Transverse colon (tissue), 4 donors: ENCODE data around the gene TBCA. TPM values are rescaled to one million over a fixed set of nuclear protein-coding genes. Genes with fewer than 3 reads are reported as not detected.

Experiments used
- DNase-seq: peaks from one replicate; pipeline ENCODE4 v3.0.0-alpha.2; 2019
- H3K27ac ChIP-seq, 4 donors: fragments of 200-600 bp; sonication (generic); 2 replicates each; pipeline ENCODE4 v1.5.1; 2016 to 2018; ENCODE audit warnings: inconsistent platforms in 4 of 4
- H3K27me3 ChIP-seq: fragments of 200-600 bp; sonication (generic); 2 replicates; pipeline ENCODE4 v1.5.1; 2017; ENCODE audit warnings: inconsistent platforms
- H3K36me3 ChIP-seq, 4 donors: fragments of 200-600 bp; sonication (generic); 2 replicates each; pipeline ENCODE4 v1.5.1; 2017 to 2019; ENCODE audit warnings: inconsistent platforms in 4 of 4
- H3K4me1 ChIP-seq, 4 donors: fragments of 200-600 bp; sonication (generic); 2 replicates each; pipeline ENCODE4 v1.5.1; 2017 to 2020; ENCODE audit warnings: inconsistent platforms in 4 of 4
- H3K4me3 ChIP-seq, 4 donors: fragments of 200-600 bp; sonication (generic); 1 replicate in 1 of 4; 2 replicates in 3 of 4; pipeline versions ENCODE4 v1.5.1 to v1.6.1; 2017 to 2019; ENCODE audit warnings: inconsistent platforms in 4 of 4
- H3K9me3 ChIP-seq, 2 donors: fragments of 200-600 bp; sonication (generic); 2 replicates each; pipeline ENCODE4 v1.5.1; 2017 to 2019; ENCODE audit warnings: inconsistent platforms in 2 of 2
- EP300 ChIP-seq: sonication (generic); formaldehyde crosslinking; IDR thresholded peaks from one replicate; pipeline ENCODE4 v1.6.1; 2017; ENCODE audit warnings: antibody characterized with exemption, low read depth
- POLR2A ChIP-seq: fragments of 450-650 bp; IDR thresholded peaks from one replicate; pipeline ENCODE4 v1.6.1; 2016; ENCODE audit warnings: antibody characterized with exemption, mild to moderate bottlenecking, moderate library complexity
- POLR2AphosphoS5 ChIP-seq, 3 donors: sonication (generic); formaldehyde crosslinking; IDR thresholded peaks; one replicate each; pipeline ENCODE4 v1.6.1; 2016; ENCODE audit warnings: antibody characterized with exemption in 3 of 3
- WGBS, 2 donors: methylation state at CpG; one replicate each; pipeline ENCODE4 v1.1.5; 2018; ENCODE audit warnings: low coverage in 1 of 2; 5-methylcytosine and 5-hydroxymethylcytosine counted together
- in situ Hi-C, 4 donors: fragments of 200-750 bp; cut with MboI; loops; one replicate each; pipeline versions ENCODE4 v1.15.0 to v1.15.1; 2017; ENCODE audit warnings: low sequenced_read_pairs in 3 of 4, low pct_ligation_motif_present in 1 of 4, low pct_unique_long_range_greater_than_20kb in 1 of 4
- intact Hi-C: fragments of 100-400 bp; cut with DNase I; formaldehyde crosslinking; loops from one replicate; pipeline ENCODE4 v1.15.1; 2023; ENCODE audit warnings: low total_unique reads
- total RNA-seq, 4 donors: library from RNA; depleted of rRNA; stranded (reverse); fragments of >200 nt; gene quantifications; one replicate each; pipeline ENCODE4 v1.1.0, GENCODE V29; 2016
- TF ChIP-seq, protein P1 (sequence below), 5 experiments: fragments of 200-600 bp in 3 of 5; fragments of 450-650 bp in 2 of 5; sonication (generic) in 3 of 5; IDR thresholded peaks; 1 replicate in 2 of 5; 2 replicates in 3 of 5; pipeline ENCODE4 v1.5.1; 2016 to 2017; ENCODE audit warnings: antibody characterized with exemption in 5 of 5, inconsistent platforms in 3 of 5, mild to moderate bottlenecking in 2 of 5, moderate library complexity in 1 of 5

TBCA gene
- total RNA-seq, 4 donors from 2014 or later: 16.1 to 125 (median 51.8) TPM

DNA sequence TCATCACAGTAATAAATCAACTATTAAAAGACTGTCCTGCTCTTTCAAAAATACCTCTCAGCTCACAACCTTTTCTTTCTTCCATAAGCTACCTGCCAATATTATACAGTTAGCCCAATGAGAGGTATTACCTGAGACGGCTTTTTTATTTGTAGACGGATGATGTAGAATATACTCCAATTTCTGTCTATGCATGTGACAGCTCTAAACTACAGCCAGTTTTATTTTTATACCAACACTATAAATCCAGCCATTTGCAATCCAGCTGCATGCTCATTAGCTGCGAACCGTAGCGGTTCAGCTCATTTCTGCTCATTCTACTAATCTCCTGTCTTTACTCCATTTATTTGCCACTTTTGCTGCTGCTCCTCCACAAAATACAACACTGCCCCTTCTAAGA, 51.2 kb downstream of the TBCA start:
- 88 to 100% methylated on average over 2 to 5 of the region's 5 CpGs for WGBS, 2 donors
- intact Hi-C loops: no loop called here
- Histone ChIP-seq H3K27ac (no peak overlapping the region), H3K27me3 (no peaks in the 10 kb centered on the region), H3K4me1 (no peaks in the 10 kb centered on the region), H3K4me3 (no peak overlapping the region), H3K36me3 (no peaks in the 10 kb centered on the region), H3K9me3 (no peaks in the 10 kb centered on the region)
- TF ChIP-seq, protein P1, sequence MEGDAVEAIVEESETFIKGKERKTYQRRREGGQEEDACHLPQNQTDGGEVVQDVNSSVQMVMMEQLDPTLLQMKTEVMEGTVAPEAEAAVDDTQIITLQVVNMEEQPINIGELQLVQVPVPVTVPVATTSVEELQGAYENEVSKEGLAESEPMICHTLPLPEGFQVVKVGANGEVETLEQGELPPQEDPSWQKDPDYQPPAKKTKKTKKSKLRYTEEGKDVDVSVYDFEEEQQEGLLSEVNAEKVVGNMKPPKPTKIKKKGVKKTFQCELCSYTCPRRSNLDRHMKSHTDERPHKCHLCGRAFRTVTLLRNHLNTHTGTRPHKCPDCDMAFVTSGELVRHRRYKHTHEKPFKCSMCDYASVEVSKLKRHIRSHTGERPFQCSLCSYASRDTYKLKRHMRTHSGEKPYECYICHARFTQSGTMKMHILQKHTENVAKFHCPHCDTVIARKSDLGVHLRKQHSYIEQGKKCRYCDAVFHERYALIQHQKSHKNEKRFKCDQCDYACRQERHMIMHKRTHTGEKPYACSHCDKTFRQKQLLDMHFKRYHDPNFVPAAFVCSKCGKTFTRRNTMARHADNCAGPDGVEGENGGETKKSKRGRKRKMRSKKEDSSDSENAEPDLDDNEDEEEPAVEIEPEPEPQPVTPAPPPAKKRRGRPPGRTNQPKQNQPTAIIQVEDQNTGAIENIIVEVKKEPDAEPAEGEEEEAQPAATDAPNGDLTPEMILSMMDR (IDR thresholded peaks at IDR 0.05): no peak
- TF ChIP-seq POLR2AphosphoS5 (IDR thresholded peaks at IDR 0.05) (no peak), POLR2A (no peak), EP300 (no peak)
- in situ Hi-C loops: no loop called here
- no peak for DNase-seq

DNA sequence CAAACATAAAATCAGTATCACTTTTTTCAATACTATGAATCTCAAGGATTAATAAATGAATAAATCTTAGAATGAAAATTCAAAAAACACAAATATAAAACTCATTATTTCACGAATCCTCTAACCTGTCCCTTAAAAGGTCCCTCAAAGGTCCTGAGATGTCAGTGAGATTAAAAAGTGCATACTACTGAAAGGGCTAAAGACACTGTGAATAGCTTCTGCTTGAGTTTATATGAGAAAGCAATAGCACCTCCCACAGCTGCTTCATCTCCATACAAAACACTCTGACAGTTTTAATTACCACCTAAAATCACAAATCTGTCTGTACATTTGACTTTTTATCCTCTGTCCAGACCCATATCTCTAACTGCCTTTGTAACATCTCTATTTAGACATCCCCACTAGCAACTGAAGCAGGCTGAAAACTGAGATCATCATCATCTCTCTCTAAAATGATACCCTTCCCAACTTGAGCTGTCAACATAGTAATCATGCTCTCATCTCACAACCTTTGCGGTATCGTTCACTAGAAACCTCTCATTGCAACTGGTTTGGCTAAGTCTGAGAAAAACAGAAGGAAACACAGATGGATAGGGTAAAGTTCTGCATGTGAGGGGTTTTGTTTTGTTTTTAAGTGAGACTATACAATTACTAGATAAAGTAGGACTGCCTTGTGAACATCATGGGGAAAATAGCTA, 56.3 kb downstream of the TBCA start:
- no peak for TF ChIP-seq EP300
- no peak for TF ChIP-seq POLR2AphosphoS5 (IDR thresholded peaks at IDR 0.05)
- TF ChIP-seq, protein P1 (IDR thresholded peaks at IDR 0.05): no peak
- TF ChIP-seq POLR2A: no peak
- in situ Hi-C loops: no loop called here
- no peak for DNase-seq

DNA sequence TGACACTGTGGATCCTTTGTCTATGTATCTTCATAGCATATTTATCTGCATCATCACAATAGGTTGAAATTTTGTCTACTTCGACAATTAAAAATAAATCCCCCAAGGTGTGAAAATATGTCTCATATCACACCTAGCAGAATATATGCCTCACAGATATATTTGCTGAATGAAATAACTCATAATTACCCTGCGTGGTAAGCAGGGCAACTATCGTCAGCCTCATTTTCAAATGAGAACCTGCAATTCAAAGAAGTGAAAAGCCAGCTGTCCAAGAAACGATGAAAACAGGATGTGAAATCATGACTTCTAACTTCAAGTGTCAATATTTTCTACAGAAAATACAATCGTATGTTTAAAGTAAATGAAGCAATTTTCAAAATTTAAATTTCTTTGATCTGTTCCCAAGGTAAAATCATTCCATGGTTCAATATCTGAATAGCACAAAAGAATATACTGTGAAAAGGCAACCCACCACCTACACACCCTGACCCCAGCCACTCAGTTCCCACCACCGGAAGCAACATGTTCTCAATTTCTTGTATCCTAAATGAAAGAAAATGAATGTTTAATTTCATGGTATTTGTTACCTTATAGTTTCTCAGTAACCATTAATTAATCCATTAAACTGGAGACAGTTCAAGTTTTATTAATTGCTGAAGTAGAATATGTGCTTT, 57.1 kb downstream of the TBCA start:
- in situ Hi-C loops: no loop called here

More for the DNA sequence above, 56.3 kb downstream of the TBCA start:
- Histone ChIP-seq H3K4me1 (no peaks in the 10 kb centered on the region), H3K9me3 (no peaks in the 10 kb centered on the region), H3K36me3 (no peaks in the 10 kb centered on the region), H3K27ac (no peak overlapping the region), H3K4me3 (no peak overlapping the region), H3K27me3 (no peaks in the 10 kb centered on the region)
- intact Hi-C loops: no loop called here
- WGBS, 2 donors: 81 to 88% methylated on average over 3 of the region's 3 CpGs

DNA sequence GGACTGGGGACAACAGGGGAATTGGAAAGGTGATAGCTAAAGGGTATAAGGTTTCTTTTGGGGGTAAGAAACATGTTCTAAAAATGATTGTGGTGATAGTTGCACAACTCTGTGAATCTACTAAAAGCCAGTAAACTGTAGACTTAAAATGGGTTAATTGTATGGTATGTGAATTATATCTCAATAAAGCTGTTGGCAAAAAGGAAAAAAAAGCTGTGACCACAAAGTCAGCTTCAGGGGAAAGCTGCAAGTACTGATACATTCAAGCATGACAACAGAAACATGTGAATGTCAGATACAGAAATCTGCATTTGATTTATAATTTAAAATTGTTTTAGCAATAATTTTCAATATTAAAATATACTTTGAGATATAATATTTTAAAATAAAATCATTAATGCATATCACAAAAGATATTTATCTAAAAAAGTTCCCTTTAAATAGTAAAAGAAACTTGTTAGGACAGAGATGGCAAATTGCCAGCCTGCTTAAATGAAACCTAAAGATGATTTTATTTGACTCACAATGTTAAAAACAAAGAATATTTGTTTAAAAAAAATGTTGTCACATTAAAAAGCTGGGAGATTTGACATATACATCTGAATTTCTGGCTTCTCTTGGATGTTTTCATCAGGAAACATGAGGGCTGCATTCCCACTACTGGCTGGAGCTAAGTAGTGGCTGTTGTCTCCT, 66.0 kb downstream of the TBCA start:
- Histone ChIP-seq H3K4me1 (no peaks in the 10 kb centered on the region), H3K36me3 (peaks cover 0 to 28% (median 11%) of the 10 kb centered on the region in 4 donors), H3K4me3 (no peak overlapping the region), H3K27ac (no peak overlapping the region), H3K9me3 (no peaks in the 10 kb centered on the region), H3K27me3 (no peaks in the 10 kb centered on the region)
- in situ Hi-C loops (no loop called here), intact Hi-C loops (no loop called here)
- DNase-seq: no peak
- TF ChIP-seq, protein P1 (IDR thresholded peaks at IDR 0.05): no peak
- TF ChIP-seq POLR2AphosphoS5 (IDR thresholded peaks at IDR 0.05): no peak
- TF ChIP-seq EP300: no peak
- TF ChIP-seq POLR2A: no peak

More for the DNA sequence above, 57.1 kb downstream of the TBCA start:
- TF ChIP-seq, protein P1 (IDR thresholded peaks at IDR 0.05): no peak
- TF ChIP-seq POLR2AphosphoS5 (IDR thresholded peaks at IDR 0.05) (no peak), POLR2A (no peak), EP300 (no peak)
- H3K36me3 ChIP-seq: no peaks in the 10 kb centered on the region
- intact Hi-C loops: no loop called here
- 75 to 82% methylated on average over 5 to 6 of the region's 6 CpGs for WGBS, 2 donors
- no peaks in the 10 kb centered on the region for H3K4me1 ChIP-seq
- H3K27ac ChIP-seq: no peak overlapping the region
- no peak overlapping the region for H3K4me3 ChIP-seq
- H3K27me3 ChIP-seq: no peaks in the 10 kb centered on the region
- no peaks in the 10 kb centered on the region for H3K9me3 ChIP-seq
- DNase-seq: no peak
